Vagina (tissue), 2 donors: ENCODE results near the gene SPECC1. TPM values are rescaled to one million over a fixed set of nuclear protein-coding genes. Genes with fewer than 3 reads are reported as not detected.

Experiments
- DNase-seq, 2 donors: peaks; one replicate each; pipeline ENCODE4 v3.0.0-alpha.2; 2017; ENCODE audit errors: extremely low spot score in 2 of 2
- H3K27ac ChIP-seq: fragments of 200-600 bp; sonication (generic); one replicate; pipeline ENCODE4 v1.5.1; 2019
- H3K27me3 ChIP-seq: fragments of 200-600 bp; sonication (generic); one replicate; pipeline ENCODE4 v1.5.1; 2019
- H3K36me3 ChIP-seq, 2 donors: fragments of 200-600 bp; sonication (generic); one replicate each; pipeline ENCODE4 v1.5.1; 2017 to 2019
- H3K4me1 ChIP-seq: fragments of 200-600 bp; sonication (generic); one replicate; pipeline ENCODE4 v1.5.1; 2019
- H3K4me3 ChIP-seq, 2 donors: fragments of 200-600 bp; sonication (generic); 1 replicate in 1 of 2; 2 replicates in 1 of 2; pipeline ENCODE4 v1.5.1; 2016 to 2019
- H3K9me3 ChIP-seq: fragments of 200-600 bp; sonication (generic); one replicate; pipeline ENCODE4 v1.5.1; 2019
- POLR2A ChIP-seq, 2 donors: fragments of 450-650 bp; IDR thresholded peaks; one replicate each; pipeline ENCODE4 v1.6.1; 2017; ENCODE audit warnings: antibody characterized with exemption in 2 of 2, mild to moderate bottlenecking in 2 of 2, moderate library complexity in 2 of 2
- POLR2AphosphoS5 ChIP-seq, 2 donors: sonication (generic); formaldehyde crosslinking; IDR thresholded peaks; one replicate each; pipeline ENCODE4 v1.9.0; 2017; ENCODE audit warnings: antibody characterized with exemption in 2 of 2, mild to moderate bottlenecking in 2 of 2, low read depth in 1 of 2; ENCODE audit not compliant: insufficient read depth in 1 of 2
- intact Hi-C: fragments of 100-400 bp; cut with DNase I; formaldehyde crosslinking; loops from one replicate; pipeline ENCODE4 v1.15.1; 2023
- total RNA-seq: library from RNA; depleted of rRNA; stranded (reverse); fragments of >200 nt; gene quantifications from one replicate; pipeline ENCODE4 v1.2.3, GENCODE V29; 2016
- TF ChIP-seq, protein P1 (sequence below), 3 experiments: fragments of 450-650 bp in 2 of 3; fragments of 200-600 bp in 1 of 3; sonication (generic) in 1 of 3; IDR thresholded peaks; one replicate each; pipeline ENCODE4 v1.5.1; 2017 to 2019; ENCODE audit warnings: antibody characterized with exemption in 3 of 3, mild to moderate bottlenecking in 2 of 3, moderate library complexity in 2 of 3

Gene SPECC1
- total RNA-seq, 1 donor from 2014 or later, result 25.3 TPM

DNA sequence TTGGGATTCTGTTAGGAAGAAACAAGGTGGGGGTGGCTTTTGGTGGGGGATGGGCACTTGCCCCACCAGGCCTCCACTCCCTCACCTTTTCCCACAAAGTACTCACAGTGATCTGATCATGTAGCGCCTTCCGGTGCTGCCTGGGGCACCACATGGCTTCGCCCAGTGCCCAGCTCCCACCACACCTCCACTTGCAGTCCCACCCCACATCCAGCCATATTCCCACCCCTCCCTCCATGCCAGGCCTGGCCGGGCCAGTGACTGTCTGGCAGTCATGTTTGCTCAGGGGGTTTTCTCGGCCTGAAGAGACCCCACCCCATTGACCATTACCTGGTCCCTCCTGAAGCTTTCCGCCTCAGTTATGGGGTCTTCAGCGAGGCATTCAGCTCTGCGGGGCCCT is 201.5 kb downstream of the SPECC1 start:
- intact Hi-C loops, result no loop called here

DNA sequence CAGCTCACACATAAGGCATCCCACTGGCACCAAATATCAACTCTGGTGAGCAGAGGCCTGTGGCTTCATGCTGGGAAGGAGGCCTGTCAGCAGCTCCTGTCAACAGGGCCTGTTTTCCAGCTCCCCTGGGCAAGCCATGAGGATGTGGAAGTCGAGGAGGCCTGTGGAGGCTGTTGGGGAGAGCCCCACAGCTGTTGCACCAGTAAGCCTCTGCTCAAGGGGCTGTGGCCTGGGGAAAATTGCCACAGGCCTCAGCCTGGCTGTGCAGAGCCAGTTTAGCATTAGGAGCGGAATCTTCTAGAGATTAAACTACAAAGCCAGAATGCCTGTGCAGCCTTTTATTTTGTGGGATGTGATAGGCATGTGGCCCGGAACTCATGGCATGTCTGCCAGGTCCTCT is 202.1 kb downstream of the SPECC1 start:
- Histone ChIP-seq H3K27me3 (no peaks in the 10 kb centered on the region), H3K4me3 (no peak overlapping the region), H3K36me3 (no peaks in the 10 kb centered on the region), H3K27ac (no peak overlapping the region), H3K9me3 (no peaks in the 10 kb centered on the region), H3K4me1 (peaks cover 11% of the 10 kb centered on the region)
- intact Hi-C loops, result no loop called here
- DNase-seq, result no peak
- no peak for TF ChIP-seq POLR2A (IDR thresholded peaks at IDR 0.05)
- TF ChIP-seq, protein P1, sequence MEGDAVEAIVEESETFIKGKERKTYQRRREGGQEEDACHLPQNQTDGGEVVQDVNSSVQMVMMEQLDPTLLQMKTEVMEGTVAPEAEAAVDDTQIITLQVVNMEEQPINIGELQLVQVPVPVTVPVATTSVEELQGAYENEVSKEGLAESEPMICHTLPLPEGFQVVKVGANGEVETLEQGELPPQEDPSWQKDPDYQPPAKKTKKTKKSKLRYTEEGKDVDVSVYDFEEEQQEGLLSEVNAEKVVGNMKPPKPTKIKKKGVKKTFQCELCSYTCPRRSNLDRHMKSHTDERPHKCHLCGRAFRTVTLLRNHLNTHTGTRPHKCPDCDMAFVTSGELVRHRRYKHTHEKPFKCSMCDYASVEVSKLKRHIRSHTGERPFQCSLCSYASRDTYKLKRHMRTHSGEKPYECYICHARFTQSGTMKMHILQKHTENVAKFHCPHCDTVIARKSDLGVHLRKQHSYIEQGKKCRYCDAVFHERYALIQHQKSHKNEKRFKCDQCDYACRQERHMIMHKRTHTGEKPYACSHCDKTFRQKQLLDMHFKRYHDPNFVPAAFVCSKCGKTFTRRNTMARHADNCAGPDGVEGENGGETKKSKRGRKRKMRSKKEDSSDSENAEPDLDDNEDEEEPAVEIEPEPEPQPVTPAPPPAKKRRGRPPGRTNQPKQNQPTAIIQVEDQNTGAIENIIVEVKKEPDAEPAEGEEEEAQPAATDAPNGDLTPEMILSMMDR (IDR thresholded peaks at IDR 0.05), result no peak
- no peak for TF ChIP-seq POLR2AphosphoS5 (IDR thresholded peaks at IDR 0.05; ENCODE audit: insufficient read depth in 1 of 2, low read depth in 1 of 2)

More for the DNA sequence above, 201.5 kb downstream of the SPECC1 start:
- H3K36me3 ChIP-seq, result no peaks in the 10 kb centered on the region
- TF ChIP-seq POLR2AphosphoS5 (IDR thresholded peaks at IDR 0.05; ENCODE audit: insufficient read depth in 1 of 2, low read depth in 1 of 2) (no peak), POLR2A (IDR thresholded peaks at IDR 0.05) (no peak)
- TF ChIP-seq, protein P1 (IDR thresholded peaks at IDR 0.05), result no peak
- H3K27me3 ChIP-seq, result no peaks in the 10 kb centered on the region
- no peak overlapping the region for H3K4me3 ChIP-seq
- no peaks in the 10 kb centered on the region for H3K9me3 ChIP-seq
- no peak overlapping the region for H3K27ac ChIP-seq
- DNase-seq, result no peak
- peaks cover 14% of the 10 kb centered on the region for H3K4me1 ChIP-seq

DNA sequence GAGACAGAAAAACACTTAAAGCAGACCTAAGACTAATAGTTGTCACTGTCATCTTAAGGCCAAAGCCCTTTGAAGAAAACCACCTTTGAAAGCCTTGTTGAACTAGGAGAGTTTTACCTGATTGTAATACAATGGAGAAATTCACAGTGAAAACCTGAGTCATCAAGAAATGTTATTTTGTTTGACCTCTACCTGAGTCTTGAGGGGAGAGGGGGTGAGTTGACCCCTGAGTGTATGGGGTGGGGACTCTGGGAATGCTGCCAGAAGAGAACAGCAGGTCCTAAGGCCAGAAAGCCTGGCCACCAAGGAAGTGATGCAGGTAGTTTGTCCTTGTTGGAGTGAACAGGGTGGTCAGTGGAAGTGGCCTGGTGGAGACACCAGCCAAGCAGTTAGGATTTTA is 204.3 kb downstream of the SPECC1 start:
- no peak overlapping the region for H3K27ac ChIP-seq
- H3K4me3 ChIP-seq, result no peak overlapping the region
- no peak for DNase-seq
- TF ChIP-seq POLR2AphosphoS5 (IDR thresholded peaks at IDR 0.05; ENCODE audit: insufficient read depth in 1 of 2, low read depth in 1 of 2) (no peak), POLR2A (IDR thresholded peaks at IDR 0.05) (no peak)
- TF ChIP-seq, protein P1 (IDR thresholded peaks at IDR 0.05), result no peak
- H3K36me3 ChIP-seq, result no peaks in the 10 kb centered on the region
- no peaks in the 10 kb centered on the region for H3K27me3 ChIP-seq
- H3K9me3 ChIP-seq, result no peaks in the 10 kb centered on the region
- intact Hi-C loops, result no loop called here
- H3K4me1 ChIP-seq, result no peaks in the 10 kb centered on the region

DNA sequence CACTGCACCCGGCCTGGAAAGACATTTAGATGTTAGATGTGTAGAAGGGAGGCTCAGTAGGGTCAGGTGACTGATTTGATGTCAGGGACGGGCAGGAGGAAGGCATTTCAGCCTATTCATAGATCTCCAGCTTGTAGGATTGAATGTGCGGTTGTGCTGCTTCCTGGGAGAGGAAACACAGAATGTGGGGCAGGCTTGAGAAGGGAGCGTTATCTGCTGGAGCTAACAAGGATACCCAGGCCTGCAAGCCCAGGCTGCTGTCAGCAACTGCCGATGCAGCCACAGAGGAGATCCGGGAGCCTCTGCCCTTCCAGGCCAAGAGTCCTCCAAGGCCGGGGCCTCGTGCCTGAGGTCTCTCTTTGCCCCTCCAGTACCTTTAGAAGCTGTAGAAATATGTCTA is 205.6 kb downstream of the SPECC1 start:
- Histone ChIP-seq H3K4me3 (no peak overlapping the region), H3K9me3 (no peaks in the 10 kb centered on the region), H3K27me3 (no peaks in the 10 kb centered on the region), H3K36me3 (no peaks in the 10 kb centered on the region), H3K4me1 (no peaks in the 10 kb centered on the region), H3K27ac (no peak overlapping the region)
- intact Hi-C loops, result no loop called here
- TF ChIP-seq, protein P1 (IDR thresholded peaks at IDR 0.05), result no peak
- no peak for TF ChIP-seq POLR2A (IDR thresholded peaks at IDR 0.05)
- no peak for TF ChIP-seq POLR2AphosphoS5 (IDR thresholded peaks at IDR 0.05; ENCODE audit: insufficient read depth in 1 of 2, low read depth in 1 of 2)
- DNase-seq, result no peak

DNA sequence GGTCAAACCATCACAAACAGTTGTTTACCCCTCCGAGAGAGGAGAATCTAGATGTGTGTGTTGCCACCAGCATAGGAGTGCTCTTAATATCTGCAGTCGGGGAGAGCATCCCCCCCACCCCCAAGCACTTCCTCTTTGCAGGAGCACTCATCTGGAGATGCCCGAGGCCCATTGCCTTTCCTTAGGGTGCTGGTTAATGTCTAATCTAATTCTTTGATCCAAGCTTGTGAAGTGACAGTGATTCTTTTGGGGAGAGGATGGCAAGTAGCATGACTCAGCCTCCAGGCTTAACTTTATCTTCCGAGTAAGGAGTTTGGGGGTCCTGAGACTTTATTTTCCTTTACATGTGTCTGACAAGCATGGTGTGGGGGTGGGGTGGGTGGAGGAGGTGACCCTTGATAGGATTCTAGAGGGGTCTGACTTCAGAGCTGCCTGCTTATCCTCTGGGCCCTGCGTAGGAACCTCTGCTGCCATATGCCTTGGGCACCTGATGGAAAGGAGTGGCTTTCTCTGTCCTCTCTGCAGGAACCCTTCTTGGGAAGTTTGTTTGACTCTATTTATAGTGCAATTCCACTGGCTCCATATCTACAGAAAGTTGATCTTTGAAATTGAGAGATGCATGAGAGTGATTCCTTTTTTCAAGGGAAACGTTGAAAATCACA is 207.1 kb downstream of the SPECC1 start:
- no peak overlapping the region for H3K4me3 ChIP-seq
- no peaks in the 10 kb centered on the region for H3K36me3 ChIP-seq
- intact Hi-C loops, result no loop called here
- DNase-seq, result no peak
- H3K9me3 ChIP-seq, result no peaks in the 10 kb centered on the region
- H3K27ac ChIP-seq, result no peak overlapping the region
- no peaks in the 10 kb centered on the region for H3K27me3 ChIP-seq
- TF ChIP-seq POLR2AphosphoS5 (IDR thresholded peaks at IDR 0.05; ENCODE audit: insufficient read depth in 1 of 2, low read depth in 1 of 2), result no peak
- TF ChIP-seq, protein P1 (IDR thresholded peaks at IDR 0.05), result no peak
- TF ChIP-seq POLR2A (IDR thresholded peaks at IDR 0.05), result no peak
- H3K4me1 ChIP-seq, result no peaks in the 10 kb centered on the region
